ENCODE measurements around the gene PRDX4. TPM values are rescaled to one million over a fixed set of nuclear protein-coding genes. Genes with fewer than 3 reads are reported as not detected.

The PRDX4 gene
- total and polyA plus RNA-seq, 2 donors (not counting 1 experiment from before 2014, with no cell fraction given) = 10.6 to 13.1 TPM

DNA sequence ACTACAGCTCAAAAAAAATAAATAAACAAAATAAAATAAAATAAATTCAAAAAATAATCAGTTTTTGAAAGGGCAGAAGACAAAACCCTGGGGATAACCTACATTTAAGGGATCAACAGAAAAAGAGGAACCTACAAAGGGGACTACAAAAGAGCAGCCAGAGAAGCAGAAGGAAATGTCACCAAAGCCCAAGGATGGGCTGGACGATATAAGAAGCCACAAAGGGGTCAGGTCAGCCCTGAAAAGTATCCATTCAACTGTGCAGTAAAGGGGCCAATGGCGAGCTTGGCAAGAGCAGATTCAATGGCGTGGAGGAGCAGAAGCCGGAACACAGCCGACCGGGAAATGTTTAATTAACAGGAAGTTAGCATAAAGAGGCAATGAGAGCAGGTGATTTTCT lies 58.9 kb downstream of the PRDX4 start:
- Histone ChIP-seq H3K9ac (ENCODE audit: low read length) (no peak overlapping the region), H4K20me1 (ENCODE audit: control insufficient read depth, insufficient read depth, low read length, poor library complexity, severe bottlenecking) (no peaks in the 10 kb centered on the region), H3K79me2 (ENCODE audit: control insufficient read depth, insufficient read depth, low read length) (no peaks in the 10 kb centered on the region), H3K4me3 (ENCODE audit: control extremely low read depth in 1 of 5, extremely low read depth in 1 of 5, insufficient read depth in 1 of 5, low read depth in 2 of 5, low read length in 4 of 5) (no peak overlapping the region), H3K4me1 (ENCODE audit: control insufficient read depth in 2 of 2, insufficient read depth in 2 of 2, low read length in 2 of 2) (no peaks in the 10 kb centered on the region), H3K27ac (ENCODE audit: low read length in 2 of 2) (peak overlapping the region in 1 of 2 donors; percentile 30), H2AFZ (ENCODE audit: insufficient read depth, low read depth, low read length, poor library complexity, severe bottlenecking) (peak overlapping the region; percentile 42), H3K36me3 (replicated peaks in 1 of 2; ENCODE audit: control extremely low read depth in 1 of 2, control insufficient read depth in 1 of 2, extremely low read depth in 1 of 2, insufficient read depth in 2 of 2, low read length in 1 of 2) (peaks cover 0 to 19% of the 10 kb centered on the region in 2 experiments), H3K4me2 (replicated peaks; ENCODE audit: low read depth, low read length, poor library complexity, severe bottlenecking) (peak overlapping the region; percentile 56), H3K9me3 (ENCODE audit: control extremely low read depth in 1 of 3, control insufficient read depth in 2 of 3, insufficient read depth in 1 of 3, low read length in 2 of 3) (no peaks in the 10 kb centered on the region), H3K27me3 (replicated peaks in 1 of 4; ENCODE audit: control extremely low read depth in 1 of 4, control insufficient read depth in 3 of 4, insufficient read depth in 4 of 4, low read length in 3 of 4) (no peaks in the 10 kb centered on the region)
- intact Hi-C loops (cut with micrococcal nuclease) = no loop called here
- TF ChIP-seq CTCF (IDR thresholded peaks at IDR 0.05) (no peak), EZH2 (IDR thresholded peaks at IDR 0.05; ENCODE audit: borderline replicate concordance, insufficient read depth, low read depth, low read length, poor library complexity, severe bottlenecking) (no peak)
- peak; percentile 37 for DNase-seq
- peak overlapping the region; percentile 57 for H3K4me3 Mint-ChIP-seq
- WGBS (ENCODE audit: insufficient coverage) = 9% methylated on average over 6 of the region's 6 CpGs
- H3K27ac Mint-ChIP-seq = peak overlapping the region; percentile 61
- ChIA-PET POLR2A (no interaction called here), CTCF (interaction anchor here (2.0 kb wide), 1 partner anchor 176 kb away, joined by 8 read pairs; no protein-coding TSS in a partner anchor)
- H3K9me3 Mint-ChIP-seq (ENCODE audit: insufficient read depth) = no peaks in the 10 kb centered on the region
- no peak for ATAC-seq (ENCODE audit: low read depth)
- peaks cover 6% of the 10 kb centered on the region for H3K4me1 Mint-ChIP-seq
- H3K27me3 Mint-ChIP-seq = no peaks in the 10 kb centered on the region

- H2AFZ ChIP-seq (ENCODE audit: insufficient read depth, low read depth, low read length, poor library complexity, severe bottlenecking) = no peak overlapping the region
- ChIA-PET CTCF (interaction anchor here (2.0 kb wide), 1 partner anchor 175 kb away, joined by 8 read pairs; no protein-coding TSS in a partner anchor), POLR2A (no interaction called here)
- H3K36me3 ChIP-seq (replicated peaks in 1 of 2; ENCODE audit: control extremely low read depth in 1 of 2, control insufficient read depth in 1 of 2, extremely low read depth in 1 of 2, insufficient read depth in 2 of 2, low read length in 1 of 2) = peaks cover 3 to 16% of the 10 kb centered on the region in 2 experiments
- no peak for TF ChIP-seq EZH2 (IDR thresholded peaks at IDR 0.05; ENCODE audit: borderline replicate concordance, insufficient read depth, low read depth, low read length, poor library complexity, severe bottlenecking)
- TF ChIP-seq CTCF (IDR thresholded peaks at IDR 0.05) = no peak
- H3K4me1 ChIP-seq (ENCODE audit: control insufficient read depth in 2 of 2, insufficient read depth in 2 of 2, low read length in 2 of 2) = no peaks in the 10 kb centered on the region
- intact Hi-C loops (cut with micrococcal nuclease) = no loop called here
- Mint-ChIP-seq H3K27ac (no peak overlapping the region), H3K4me1 (peaks cover 12% of the 10 kb centered on the region), H3K9me3 (ENCODE audit: insufficient read depth) (no peaks in the 10 kb centered on the region), H3K4me3 (no peak overlapping the region), H3K27me3 (no peaks in the 10 kb centered on the region)
- ATAC-seq (ENCODE audit: low read depth) (no peak), DNase-seq (no peak)
- WGBS (ENCODE audit: insufficient coverage) = no CpG with 5 or more reads among the region's 3 CpGs
- H3K4me2 ChIP-seq (replicated peaks; ENCODE audit: low read depth, low read length, poor library complexity, severe bottlenecking) = no peak overlapping the region
- no peaks in the 10 kb centered on the region for H3K9me3 ChIP-seq (ENCODE audit: control extremely low read depth in 1 of 3, control insufficient read depth in 2 of 3, insufficient read depth in 1 of 3, low read length in 2 of 3)
- no peak overlapping the region for H3K4me3 ChIP-seq (ENCODE audit: control extremely low read depth in 1 of 5, extremely low read depth in 1 of 5, insufficient read depth in 1 of 5, low read depth in 2 of 5, low read length in 4 of 5)
- no peak overlapping the region for H3K9ac ChIP-seq (ENCODE audit: low read length)
- no peak overlapping the region for H3K27ac ChIP-seq (ENCODE audit: low read length in 2 of 2)
- no peaks in the 10 kb centered on the region for H3K79me2 ChIP-seq (ENCODE audit: control insufficient read depth, insufficient read depth, low read length)
- H3K27me3 ChIP-seq (replicated peaks in 1 of 4; ENCODE audit: control extremely low read depth in 1 of 4, control insufficient read depth in 3 of 4, insufficient read depth in 4 of 4, low read length in 3 of 4) = no peaks in the 10 kb centered on the region
- no peaks in the 10 kb centered on the region for H4K20me1 ChIP-seq (ENCODE audit: control insufficient read depth, insufficient read depth, low read length, poor library complexity, severe bottlenecking)
These were observed 59.9 kb downstream of the PRDX4 start for GRCh38 chrX:23727206-23727605.
